Suppressor macrophage (primary cell): Measurements from ENCODE around the gene VTI1A.
A peak's percentile ranks its signal among the peaks of the same experiment; 100 is the strongest.

Experiments
- DNase-seq, 4 experiments: peaks; one replicate each; pipeline ENCODE4 v3.0.0-alpha.2; 2020 to 2022

VTI1A gene

DNA sequence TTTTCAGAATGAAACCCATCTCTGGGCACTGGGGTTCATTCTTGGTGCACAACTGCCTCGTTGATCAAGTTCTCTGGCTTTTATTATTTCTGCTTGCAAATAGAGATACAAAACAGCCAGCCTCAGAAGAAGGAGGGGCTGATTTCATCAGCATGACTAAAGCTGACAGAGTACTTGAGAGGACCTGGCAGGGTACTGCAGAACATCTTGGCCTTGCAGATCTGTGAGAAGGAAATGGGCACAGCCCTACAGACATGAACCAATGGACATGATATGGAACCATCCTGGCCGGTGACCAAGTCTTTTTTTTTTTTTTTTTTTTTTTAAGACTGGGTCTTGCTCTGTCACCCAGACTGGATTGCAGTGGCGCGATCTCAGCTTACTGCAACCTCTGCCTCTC, 240.6 kb downstream of the VTI1A start:
- DNase-seq = no peak

DNA sequence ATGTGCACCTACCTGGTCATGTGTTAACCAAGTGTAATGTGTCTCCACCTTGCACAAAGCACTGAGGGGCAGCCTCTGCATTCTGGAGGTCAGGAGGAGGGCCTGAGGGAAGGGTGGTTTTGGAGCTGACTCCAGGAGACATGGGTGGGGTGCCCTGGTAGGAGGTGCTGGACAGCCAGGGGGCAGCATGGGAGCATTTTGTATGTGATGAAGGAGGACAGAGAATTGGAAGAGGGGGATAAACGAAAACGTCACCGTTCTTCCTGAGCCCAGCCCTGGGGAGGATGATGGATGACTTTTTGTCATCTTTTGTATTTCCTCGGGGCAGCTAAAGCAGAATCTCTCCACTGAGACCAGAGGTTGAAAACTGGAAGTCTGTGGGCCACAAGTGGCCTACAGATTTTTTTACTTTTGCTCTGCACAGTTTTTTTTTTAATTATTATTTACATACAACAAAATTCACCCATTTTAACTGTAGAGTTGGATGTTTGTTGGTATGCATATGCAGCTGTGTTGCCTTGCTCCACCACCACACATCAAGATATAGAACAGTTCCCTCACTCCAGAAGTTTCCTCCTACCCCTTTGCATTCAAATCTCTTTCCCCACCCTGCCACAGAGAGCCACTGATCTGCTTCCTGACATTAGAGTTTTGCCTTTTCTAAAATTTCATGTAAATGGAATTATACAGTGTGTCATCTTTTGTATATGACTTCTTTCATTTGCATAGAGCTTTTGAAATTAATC, 242.5 kb downstream of the VTI1A start:
- DNase-seq = peak; percentile 9 to 39 (median 30)

DNA sequence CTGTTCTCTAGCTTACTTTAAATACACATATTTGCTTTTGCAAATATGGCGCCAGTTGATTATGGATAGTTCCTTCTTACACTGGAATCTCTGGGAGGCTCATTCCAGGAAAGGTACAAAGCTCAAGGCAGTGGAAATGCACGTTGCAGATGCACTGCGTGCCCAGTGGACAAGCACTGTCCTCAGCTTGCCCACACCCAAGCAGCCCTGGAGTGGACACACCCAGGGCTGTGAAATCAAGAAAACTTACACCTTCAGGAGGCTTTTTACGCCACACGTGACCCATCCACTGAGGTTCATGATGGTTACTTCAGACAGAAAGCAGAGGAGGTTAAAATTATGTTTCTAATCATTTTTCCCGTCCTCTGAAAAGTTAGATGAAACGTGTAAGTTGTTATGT, 248.5 kb downstream of the VTI1A start:
- DNase-seq = no peak

DNA sequence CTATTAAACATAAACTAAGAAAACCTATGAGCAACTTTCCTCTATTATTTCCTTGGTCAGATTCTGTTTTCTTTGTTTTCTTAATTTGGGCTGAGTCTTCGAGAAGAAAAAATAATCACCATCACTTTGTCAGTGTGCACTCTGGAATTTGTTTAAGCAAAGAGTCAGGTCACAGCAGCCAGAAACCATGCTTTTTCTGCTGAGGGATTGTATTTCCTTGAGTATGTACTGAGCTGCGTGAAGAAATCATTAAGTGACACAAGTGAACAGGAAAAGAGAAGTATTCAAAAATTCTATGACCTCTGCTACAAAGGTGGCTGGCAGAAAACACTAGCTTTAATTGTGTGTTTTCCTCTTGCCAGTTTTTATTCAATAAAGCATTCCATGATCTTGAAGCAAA, 249.6 kb downstream of the VTI1A start:
- DNase-seq = peak in 1 of 4 experiments; percentile 9

DNA sequence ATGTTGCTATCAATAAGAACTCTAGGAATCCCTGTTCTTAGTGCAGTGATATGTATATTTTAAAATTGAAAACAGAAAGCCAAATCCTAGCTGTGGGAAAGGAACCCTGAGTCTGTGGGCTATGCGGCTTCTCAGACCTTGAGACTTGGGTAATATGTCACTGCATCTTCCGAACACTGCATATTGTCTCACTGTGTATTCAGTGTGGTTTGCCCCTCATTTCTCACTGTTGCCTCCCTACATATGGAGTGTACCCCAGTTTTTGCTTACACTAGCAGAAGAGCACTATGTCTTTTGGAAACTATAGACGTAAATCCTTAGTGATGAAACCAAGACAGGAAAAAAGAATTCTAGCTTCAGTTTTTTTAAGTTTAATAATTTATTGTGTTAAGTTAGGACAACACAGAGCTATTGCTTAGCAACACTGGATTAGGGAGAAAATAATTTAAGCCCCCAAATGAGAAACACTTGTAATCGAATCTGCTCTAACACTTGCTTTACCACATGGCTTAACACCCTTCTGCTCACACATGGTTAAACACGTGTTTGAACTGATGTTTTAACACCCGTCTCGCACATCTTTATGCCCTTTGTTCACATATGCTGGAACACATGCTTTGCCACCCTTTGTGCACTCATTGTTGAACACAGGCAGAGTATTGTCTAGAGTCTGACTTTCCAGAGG, 251.3 kb downstream of the VTI1A start:
- DNase-seq = no peak

DNA sequence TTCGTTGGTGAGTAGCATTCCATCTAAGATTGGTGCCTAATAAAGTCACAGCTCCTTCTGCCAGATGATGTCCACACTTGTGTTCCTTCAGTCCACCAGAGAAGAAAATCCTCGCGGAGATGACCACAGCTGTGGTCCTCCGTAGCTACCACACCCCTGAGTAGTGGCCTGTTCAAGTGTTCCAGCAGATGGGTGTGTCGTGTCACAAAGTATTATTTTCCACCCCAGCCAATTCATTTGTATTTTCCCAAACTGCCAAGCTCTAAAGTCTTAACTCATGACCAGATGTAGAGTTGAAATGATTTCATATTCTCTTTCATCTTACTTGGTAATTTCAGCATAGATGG, 251.8 kb downstream of the VTI1A start:
- no peak for DNase-seq

DNA sequence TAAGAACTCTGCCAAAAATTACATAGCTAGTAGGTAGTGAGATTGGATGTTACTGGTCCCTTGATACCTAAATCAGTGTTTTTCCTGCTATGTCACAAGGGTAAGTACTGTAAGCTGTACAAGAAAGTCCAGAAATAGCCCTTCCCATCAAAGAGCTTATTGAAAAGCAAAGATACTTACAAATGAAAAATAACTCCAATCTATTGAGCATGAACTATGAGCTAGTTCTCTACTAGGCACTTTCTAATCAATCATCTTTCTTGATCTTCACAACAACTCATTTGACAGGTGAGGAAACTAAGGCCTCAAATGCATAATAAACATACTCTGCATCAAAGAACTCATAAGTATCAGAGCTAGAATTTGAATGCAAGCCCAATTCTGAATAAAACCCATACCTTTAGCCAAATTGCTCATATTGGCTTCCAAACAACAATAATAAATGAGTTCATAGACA, 253.2 kb downstream of the VTI1A start:
- DNase-seq = no peak

DNA sequence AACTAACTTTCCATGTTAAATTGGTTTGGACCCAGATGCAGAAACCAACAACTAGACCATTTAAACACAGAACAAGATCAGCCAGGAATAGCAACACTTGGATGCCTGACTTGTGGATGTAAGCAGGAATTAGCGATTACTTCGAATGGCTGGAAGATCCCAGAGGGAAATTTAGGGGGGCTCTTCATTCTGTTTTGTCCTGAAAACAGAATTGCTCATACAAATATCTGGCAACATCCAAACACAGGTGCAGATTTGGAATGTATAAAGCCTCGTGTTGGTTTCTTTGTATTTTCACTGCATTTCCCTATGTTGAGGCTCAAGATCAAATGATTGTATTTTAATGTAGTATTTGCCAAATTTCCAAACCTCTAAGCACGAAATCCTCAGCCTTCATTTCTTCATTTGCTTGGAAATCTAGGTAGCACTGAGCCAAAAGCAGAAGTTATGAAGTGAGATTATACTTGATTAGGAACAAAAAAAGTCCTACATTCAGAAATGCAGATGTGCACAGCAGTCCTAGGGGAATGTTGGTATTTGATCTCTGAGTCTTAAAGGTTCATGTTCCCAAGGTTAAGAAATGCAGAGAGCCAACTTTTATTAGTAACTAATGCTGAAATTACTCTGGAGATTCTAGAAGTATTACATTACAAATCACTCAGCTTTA, 254.3 kb downstream of the VTI1A start:
- no peak for DNase-seq

DNA sequence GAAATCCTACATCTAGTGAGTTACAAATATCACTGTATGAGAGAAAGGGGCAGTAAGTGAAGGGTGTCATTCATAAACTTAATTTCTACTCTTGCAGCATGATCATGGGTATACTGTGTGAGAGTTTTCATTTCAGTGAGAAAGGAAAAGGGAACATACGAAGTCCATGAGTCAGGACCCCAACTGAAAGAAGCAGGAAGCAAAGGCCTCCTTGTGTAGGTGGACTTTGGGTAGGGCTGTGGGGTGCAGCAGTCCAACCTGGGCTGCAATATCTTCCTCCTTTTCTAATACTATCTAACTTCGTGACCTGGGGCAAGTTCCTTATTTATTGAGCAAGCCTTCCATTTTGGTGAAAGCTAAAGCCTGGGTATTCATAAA, 254.9 kb downstream of the VTI1A start:
- DNase-seq = peak; percentile 53 to 85 (median 71)

DNA sequence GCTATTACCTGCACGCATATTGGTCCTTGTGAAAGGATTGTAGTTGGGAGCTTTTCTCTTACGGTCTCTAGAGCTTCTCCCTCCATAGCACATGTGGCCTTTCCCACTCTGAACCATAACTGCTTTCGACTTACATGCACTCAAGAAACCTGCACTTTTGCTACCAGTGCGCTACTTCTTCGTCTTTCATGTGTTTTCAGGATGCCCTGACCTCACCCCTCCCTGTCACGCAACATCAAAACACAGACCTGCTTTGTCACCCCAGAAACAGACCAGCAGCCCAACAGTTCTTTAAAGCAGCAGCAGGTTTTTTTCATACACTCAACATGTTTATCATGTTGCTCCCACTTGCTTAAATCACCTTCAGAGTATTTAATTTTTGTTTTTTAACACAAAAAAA, 259.6 kb downstream of the VTI1A start:
- no peak for DNase-seq

DNA sequence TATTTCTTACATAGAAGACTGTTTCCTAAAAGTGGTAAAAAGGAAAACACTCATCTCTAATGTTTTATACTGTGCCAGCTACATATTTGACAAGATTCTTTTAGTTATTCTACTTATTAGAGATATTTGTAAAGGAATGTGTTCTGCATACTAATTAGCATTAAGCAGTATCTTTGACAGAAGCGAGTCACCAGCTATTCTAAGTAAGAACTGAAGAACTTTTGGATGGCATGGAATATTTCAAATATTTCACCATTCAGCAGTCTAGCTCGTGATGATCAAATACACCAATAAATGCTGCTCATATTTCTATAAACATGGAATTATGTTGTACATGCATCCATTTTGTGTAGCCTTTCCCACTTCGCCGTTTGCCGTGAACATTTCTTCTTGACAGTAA, 261.4 kb downstream of the VTI1A start:
- no peak for DNase-seq

DNA sequence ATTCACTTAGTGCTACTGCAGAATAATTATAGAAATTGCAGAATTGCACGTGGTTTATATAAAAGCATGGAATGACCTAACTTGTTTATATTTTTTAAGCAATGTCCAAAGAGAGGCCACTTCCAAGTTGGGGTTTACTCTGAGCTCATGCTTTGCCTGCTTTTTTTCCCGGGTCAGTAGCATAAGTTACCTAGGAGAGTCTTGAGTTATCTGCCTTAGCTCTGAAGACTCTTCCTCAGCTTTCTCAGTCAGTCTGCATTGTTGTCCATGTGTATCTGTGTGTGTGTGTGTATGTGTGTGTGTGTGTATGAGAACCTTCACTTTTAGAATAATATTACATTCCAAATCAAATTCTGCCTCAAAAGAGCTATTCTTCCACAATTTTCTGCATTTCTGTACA, 263.5 kb downstream of the VTI1A start:
- no peak for DNase-seq

DNA sequence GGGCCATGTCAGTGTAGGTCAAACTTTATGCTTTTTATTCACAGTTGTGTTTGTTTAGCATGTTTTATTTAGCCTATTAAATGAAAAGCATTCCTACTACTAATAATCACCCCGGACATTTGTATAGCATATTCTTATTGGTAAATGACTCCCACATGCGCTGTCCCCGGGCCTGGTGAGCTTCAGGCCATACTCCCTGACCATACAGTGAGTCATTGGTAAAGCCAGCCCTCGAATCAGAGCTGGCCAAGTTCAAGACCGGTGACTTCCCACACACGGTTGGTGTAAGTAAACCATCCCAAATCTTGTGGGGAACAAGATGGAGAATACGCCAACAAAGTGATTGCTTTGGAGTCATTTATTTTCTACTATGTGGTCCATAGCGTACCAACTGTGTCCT, 264.4 kb downstream of the VTI1A start:
- no peak for DNase-seq

DNA sequence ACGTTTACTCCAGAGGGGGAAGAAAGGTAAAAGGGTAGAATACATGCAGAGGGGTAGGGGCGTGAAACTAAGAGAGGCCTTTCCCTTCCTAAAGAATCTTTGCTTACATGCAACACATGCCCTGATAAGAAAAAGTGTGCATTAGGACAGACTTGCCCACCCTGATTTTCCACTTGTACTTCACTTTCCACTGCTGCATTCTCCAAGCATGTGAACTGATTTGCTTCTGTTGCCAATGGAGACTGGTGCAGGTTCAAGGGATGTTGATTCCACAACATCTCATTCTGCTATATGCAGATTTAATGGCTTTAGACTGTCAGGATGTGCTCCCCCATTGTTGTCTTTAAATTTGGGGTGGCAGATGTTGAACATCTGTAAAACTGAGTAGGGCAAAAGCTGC, 265.5 kb downstream of the VTI1A start:
- DNase-seq = no peak

DNA sequence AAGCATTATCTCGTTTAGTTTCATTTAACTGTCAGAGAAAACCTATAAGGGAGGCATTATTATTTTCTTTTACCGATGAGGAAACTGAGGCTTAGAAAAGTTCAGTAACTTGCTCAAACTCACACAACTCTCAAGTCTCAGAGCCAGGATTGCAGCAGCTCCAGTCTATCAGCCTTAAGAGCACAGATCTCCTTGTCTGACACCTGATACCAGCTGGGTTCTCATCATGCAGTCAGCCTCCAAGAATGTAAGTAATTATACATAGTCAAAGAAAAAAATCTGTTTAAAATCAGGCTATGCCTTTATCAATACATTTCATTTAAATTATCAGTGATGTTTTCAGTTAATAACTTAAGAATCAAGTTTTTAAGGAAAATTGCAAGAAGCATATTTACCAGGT, 266.4 kb downstream of the VTI1A start:
- no peak for DNase-seq

DNA sequence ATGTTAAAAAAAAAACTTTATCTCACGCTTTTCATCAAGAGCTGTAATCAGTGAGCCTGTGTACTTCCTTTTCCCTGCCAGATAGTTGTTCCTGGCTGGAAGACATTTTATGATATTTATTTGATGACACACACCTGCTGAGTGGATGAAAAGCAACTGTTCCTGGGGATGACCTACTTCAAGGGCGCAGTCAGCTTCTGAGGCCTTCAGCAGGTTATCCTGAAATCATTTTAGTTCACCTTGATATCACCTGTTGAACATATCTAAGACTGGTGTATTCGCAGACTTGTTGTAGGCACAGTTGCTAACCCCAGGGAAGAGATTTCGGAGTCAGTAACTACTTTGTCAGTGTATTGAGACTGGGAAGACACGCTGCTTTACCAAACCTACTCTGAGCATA, 268.6 kb downstream of the VTI1A start:
- no peak for DNase-seq

DNA sequence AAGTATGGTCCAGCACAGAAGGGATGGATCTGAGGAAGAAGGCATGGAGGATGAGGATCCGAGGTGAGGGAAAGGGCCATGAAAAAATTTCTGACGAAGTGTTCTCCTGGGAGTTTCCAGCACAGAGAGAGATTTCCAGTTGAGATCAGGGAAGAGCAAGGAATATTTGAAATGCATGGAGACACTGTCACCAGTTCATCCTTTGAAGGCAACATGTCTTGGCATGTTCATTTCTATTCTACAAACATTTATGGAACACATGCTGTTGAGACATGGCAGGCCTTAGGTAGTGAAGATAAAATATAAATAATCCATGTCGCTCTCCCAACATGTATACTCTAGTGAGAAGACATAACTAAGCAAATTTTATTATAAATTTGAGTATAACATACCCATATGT, 269.1 kb downstream of the VTI1A start:
- no peak for DNase-seq

DNA sequence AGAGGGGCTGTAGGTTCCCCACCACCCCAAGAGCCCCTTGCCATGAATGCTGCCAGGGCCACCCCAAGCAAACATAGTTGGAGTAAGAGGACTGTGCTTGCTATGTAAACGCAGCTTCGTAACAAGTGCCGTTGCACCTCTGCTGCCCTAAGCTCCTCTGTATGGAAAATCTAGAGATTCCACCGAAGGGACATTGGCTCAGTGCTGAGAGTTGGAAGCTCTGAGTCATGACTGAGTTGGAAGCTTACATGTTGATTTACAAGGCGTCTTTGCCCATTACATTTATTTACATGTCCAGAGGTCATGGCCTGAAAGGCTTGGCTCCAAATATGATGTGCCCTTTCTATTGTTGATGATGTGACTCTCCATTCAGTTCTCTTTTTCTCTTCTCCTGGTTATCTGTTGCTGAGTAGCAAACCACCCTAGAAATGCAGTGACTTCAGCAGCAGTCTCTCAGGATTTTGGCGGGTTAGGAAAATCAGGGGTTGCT, 270.0 kb downstream of the VTI1A start:
- DNase-seq = no peak

DNA sequence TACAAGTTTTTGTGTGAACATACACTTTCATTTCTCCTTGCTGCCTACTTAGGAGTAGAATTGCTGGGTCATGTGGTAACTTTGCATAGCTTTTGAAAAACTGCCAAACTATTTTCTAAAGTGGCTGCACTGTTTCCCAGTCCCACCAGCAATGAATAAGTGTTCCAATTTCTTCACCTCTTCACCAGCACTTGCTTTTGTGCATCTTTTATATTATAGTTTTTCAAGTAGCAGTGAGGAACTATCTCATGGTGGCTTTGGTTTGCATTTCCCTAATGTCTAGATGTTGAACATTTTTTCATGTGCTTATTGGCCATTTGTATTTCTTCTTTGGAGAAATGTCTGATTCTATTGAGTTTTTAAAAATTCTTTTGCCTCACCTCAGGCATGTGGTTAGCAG, 273.2 kb downstream of the VTI1A start:
- peak in 1 of 4 experiments; percentile 22 for DNase-seq

DNA sequence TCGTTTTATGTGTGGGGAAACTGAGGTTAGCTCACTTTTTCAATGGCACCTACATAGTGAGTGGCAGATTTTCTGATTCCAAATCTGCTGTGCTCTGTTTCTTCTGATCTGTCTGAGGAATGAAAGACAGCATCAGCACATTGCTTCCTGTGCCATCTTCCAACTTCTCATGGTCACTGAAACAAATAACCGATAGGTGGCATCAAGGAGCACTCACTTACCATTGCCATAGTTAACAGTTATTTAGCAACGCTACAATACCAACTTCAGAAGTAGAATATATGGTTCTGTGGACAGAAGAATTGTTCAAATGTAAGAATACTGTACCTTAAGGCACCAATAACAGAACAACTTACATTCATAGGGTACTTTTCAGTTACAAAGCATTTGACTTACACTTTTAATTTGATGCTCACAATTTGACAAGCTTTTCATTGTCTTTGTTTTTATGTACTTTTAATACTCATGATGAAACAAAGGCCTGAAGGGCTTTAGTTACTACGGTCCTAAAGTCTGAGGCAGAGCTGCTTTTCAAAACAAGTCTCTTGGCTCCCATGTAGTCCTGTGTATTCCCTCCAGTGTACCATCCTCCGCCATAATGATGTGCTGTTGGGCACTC, 274.2 kb downstream of the VTI1A start:
- peak; percentile 53 to 73 (median 58) for DNase-seq

DNA sequence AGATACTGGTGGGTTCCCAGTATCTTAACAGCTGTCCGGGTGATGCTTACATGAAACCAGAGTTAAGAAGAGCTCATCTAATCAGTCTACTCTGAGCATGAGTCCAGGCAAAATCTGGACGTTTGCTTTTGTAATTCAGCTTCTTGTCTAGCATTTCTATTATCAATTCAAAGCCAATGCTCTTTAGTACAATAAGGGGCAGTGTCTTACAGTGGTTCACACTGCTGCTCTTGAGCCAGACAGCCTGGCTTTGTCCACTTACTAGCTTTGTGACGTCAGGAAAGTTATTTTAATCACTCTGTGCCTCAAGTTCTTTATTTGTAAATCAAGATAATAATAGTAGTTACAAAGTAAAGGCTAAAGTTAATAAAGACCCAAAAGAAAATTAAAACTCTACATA, 275.7 kb downstream of the VTI1A start:
- no peak for DNase-seq

DNA sequence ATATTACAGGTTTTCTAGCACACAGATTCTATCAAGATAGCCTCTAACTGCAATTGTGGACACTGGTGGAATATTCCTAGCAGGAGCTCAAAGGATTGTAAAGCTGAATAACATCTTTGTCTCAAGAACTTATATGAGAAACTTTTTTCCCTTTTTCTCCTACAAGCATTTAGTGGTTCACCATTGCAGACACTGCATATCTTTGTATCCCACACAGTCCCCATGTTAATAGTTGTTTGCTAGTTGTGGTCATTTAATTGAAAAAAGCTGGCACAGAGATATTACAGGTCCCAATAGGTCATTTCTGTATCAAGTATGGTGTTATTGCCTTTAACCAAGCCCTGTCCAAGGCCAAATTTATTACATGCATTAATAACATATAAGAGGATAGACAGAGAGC, 276.9 kb downstream of the VTI1A start:
- no peak for DNase-seq

DNA sequence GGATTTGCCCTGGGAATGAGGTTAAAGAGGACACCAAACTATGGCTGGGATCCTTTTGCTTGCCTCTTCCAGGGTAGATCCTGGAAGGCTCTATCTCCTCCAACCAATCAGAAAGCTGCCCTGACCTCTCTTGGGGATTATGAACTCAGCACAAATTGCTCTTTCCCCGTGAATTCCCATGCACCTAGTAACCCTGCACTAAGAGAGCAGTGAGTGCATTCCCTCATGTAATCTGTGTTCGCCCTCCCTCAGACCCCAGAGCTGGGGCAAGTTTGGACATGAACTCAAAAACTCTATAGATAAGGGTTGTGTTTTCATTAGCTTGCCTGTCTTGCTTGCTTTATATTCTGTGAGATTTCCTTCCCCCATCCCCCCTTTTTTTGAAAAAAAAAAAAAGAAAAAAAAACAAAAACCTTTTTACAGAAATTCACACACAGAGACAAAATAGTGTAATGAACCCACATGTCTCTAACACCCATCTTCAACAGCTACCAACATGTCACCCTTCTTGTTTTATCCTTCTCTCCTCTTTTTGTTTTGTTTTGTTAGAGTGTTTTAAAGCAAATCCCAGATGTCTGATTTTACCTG, 277.5 kb downstream of the VTI1A start:
- no peak for DNase-seq
